ENCODE measurements around the gene GRAMD1B.
"Not testable (repeated sequence)": the region's sequence is repeated elsewhere in the genome, so short reads cannot be mapped to it uniquely, and the experiment has no call there.

Gene GRAMD1B

DNA sequence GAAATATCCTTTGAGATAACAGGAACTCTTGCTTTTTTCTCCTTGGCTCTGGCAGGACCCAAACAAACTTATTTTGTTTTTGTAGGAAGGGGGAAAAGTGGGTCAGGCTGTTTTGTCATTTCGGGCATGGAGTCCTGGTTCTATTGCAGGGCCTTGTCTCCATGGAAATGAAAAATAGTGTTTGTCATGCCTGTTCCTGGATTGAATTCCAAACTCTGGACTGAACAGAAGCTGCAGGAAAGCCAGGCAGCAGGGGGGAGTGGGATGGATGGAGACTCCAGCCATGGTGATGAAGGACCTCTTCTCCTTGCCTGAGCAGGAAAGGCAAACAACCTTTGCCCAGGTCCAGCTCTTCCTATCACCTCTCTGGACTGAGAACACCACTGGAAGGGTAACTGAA lies 137.4 kb downstream of the GRAMD1B start:
- Mint-ChIP-seq H3K9me3 (no peaks in the 10 kb centered on the region), H3K4me1 (ENCODE audit: low read depth) (no peaks in the 10 kb centered on the region), H3K27me3 (ENCODE audit: low read depth) (no peaks in the 10 kb centered on the region), H3K36me3 (ENCODE audit: low read depth) (no peaks in the 10 kb centered on the region), H3K4me3 (no peak overlapping the region), H3K27ac (no peak overlapping the region)
- no peak for DNase-seq (ENCODE audit: low spot score)

DNA sequence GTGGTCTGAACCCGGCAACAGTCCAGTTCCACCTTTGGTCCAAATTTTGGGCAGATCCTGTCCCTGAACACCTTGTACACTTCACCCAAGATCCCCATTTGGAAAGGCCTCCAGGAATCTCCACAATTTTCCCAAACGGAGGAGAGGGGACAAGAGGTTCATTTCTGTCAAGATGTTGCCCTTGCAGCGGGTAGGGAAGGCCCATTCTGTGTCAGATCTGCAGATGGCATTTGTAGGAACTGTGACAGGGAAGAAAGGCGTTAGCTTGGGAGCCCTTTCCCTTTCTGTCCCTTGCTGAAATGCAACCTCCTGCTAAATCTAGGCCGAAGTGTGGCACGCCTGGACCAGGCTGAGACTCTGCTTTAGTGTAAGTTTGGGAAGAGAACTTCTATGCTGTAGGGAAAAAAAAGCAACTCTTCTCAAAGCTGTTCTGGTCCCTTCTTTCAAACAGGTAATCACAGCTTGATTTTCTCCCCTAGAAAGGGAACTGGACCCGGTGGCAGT lies 138.3 kb downstream of the GRAMD1B start:
- DNase-seq (ENCODE audit: low spot score): no peak
- Mint-ChIP-seq H3K4me1 (ENCODE audit: low read depth) (no peaks in the 10 kb centered on the region), H3K36me3 (ENCODE audit: low read depth) (no peaks in the 10 kb centered on the region), H3K27ac (no peak overlapping the region), H3K4me3 (no peak overlapping the region), H3K27me3 (ENCODE audit: low read depth) (no peaks in the 10 kb centered on the region), H3K9me3 (no peaks in the 10 kb centered on the region)

DNA sequence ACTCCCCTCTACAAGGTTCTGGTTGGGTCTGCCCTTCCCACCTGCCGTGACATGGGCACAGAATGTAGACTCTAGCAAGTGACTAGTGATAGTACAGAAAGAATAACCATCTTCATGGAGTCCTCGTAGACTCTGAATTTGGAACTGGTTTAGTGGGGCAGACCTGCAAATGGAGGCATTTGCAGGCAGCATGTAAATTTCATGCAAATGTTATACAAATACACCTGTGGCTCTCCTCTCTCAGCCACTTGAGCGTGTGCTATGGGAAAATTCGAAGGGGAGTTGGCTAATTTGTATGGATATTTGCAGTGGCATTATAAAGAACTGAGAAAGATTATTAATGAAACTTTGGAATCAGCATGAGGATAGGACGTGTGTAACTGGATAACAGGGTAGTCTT lies 139.3 kb downstream of the GRAMD1B start:
- H3K4me3 Mint-ChIP-seq: no peak overlapping the region

DNA sequence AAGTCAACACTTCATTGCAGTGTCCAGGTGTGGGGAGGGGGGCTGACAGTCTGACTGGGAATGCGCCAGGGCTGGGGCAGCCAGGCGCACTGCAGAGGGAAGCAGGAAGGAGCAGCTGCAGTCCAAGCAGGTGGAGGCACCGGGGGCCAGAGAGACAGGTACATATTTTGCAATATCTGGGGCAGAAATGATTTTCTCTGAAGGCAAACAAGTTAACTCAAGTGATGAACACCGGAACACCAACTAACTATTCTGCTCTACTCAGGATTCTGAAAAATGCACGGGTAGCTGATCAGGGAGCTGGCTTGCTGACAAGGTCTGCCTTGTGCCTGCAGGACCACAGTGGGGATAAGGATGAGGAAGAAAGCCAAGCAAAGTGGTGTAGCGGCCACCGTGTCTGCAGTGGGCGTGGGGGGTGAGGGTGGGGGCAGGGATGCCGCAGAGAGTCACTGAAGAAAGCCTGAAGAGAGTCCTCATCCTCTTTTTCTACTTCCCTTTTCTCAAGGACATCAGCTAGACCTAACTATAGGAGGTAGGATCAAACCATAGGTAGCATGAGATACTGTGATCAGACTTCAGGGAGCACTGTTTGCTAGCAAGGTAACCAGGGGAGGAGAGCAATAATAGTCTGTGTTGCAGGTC lies 141.0 kb downstream of the GRAMD1B start:
- Mint-ChIP-seq H3K36me3 (ENCODE audit: low read depth) (no peaks in the 10 kb centered on the region), H3K4me3 (no peak overlapping the region), H3K9me3 (no peaks in the 10 kb centered on the region), H3K4me1 (ENCODE audit: low read depth) (peaks cover 1% of the 10 kb centered on the region), H3K27ac (no peak overlapping the region), H3K27me3 (ENCODE audit: low read depth) (no peaks in the 10 kb centered on the region)
- DNase-seq (ENCODE audit: low spot score): no peak

More for the DNA sequence above, 139.3 kb downstream of the GRAMD1B start:
- no peaks in the 10 kb centered on the region for H3K9me3 Mint-ChIP-seq
- H3K27me3 Mint-ChIP-seq (ENCODE audit: low read depth): no peaks in the 10 kb centered on the region
- no peaks in the 10 kb centered on the region for H3K36me3 Mint-ChIP-seq (ENCODE audit: low read depth)
- no peak for DNase-seq (ENCODE audit: low spot score)
- H3K27ac Mint-ChIP-seq: no peak overlapping the region
- no peaks in the 10 kb centered on the region for H3K4me1 Mint-ChIP-seq (ENCODE audit: low read depth)

DNA sequence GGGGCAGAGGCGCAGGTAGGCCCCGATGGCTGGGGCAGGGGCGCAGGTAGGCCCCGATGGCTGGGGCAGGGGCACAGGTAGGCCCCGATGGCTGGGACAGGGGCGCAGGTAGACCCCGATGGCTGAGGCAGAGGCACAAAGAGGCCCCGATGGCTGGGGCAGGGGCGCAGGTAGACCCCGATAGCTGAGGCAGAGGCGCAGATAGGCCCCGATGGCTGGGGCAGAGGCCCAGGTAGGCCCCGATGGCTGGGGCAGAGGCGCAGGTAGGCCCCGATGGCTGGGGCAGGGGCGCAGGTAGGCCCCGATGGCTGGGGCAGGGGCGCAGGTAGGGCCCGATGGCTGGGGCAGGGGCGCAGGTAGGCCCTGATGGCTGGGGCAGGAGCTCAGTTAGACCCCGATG lies 142.7 kb downstream of the GRAMD1B start:
- peaks cover 12% of the 10 kb centered on the region for H3K4me1 Mint-ChIP-seq (ENCODE audit: low read depth)
- H3K4me3 Mint-ChIP-seq; H3K27me3 Mint-ChIP-seq (ENCODE audit: low read depth); H3K36me3 Mint-ChIP-seq (ENCODE audit: low read depth); H3K9me3 Mint-ChIP-seq; H3K27ac Mint-ChIP-seq; DNase-seq (ENCODE audit: low spot score): not testable (repeated sequence)

DNA sequence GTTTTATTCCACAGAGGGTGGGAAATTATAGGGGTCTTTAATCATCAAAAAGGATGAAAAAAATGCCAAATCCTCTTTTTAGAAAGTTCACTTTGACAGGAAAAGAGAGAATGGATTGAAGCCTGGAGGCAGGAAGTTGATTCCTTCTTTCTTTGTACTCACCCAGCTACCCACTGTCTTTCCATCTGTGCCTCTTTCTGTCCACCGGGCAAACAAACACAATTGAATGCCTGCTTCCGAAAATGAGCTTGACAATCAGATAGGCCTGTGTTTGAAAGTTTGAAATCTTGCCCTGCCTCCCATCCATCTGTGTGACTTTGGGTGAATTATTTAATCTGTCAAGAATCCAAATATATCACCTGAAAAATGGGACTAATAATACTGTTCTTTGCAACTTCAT lies 143.2 kb downstream of the GRAMD1B start:
- Mint-ChIP-seq H3K27me3 (ENCODE audit: low read depth) (no peaks in the 10 kb centered on the region), H3K27ac (no peak overlapping the region), H3K4me3 (no peak overlapping the region), H3K4me1 (ENCODE audit: low read depth) (peaks cover 12% of the 10 kb centered on the region), H3K36me3 (ENCODE audit: low read depth) (peaks cover 3% of the 10 kb centered on the region), H3K9me3 (no peaks in the 10 kb centered on the region)
- DNase-seq (ENCODE audit: low spot score): no peak

DNA sequence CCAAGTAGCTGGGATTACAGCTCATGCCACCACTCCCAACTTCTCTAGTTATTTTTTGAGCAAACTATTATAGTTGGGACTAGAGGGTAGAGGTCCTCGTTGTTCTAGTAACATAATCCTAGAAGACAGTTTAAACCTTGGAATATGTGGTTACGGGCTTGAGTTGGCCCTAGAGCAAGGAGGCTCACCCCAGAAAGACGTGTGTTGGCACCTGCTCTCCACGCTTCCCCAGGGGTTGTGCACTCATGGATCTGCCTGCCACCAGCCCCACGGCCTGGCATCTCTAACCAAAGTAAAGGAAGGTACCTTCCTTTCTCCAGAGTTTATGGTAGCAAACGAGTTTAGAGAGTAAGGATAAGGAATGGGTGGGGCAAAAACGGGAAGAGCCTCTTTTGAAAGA lies 145.4 kb downstream of the GRAMD1B start:
- Mint-ChIP-seq H3K4me1 (ENCODE audit: low read depth) (peaks cover 13% of the 10 kb centered on the region), H3K27ac (no peak overlapping the region)

DNA sequence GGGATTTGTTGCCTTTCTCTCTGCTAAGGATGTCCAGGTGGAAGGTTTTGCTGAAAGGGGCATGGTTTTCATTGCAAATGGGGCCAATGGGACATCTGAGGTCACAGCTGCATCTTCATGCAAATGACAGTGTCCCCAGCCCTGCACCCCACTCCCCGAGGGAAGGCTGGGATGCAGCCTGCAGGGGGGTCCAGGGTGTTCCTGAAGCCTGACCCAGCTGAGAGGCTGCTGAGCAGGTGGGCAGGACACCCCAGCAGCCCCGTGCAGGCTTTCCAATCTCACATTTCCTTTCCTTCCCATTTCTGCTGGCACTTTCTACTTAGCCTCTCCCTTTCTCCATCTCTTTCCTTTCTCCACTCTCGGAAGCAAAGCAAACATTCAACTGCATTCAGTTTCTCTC lies 146.0 kb downstream of the GRAMD1B start:
- H3K4me1 Mint-ChIP-seq (ENCODE audit: low read depth): peaks cover 17% of the 10 kb centered on the region
- H3K27ac Mint-ChIP-seq: no peak overlapping the region
- no peak for DNase-seq (ENCODE audit: low spot score)
- H3K9me3 Mint-ChIP-seq: no peaks in the 10 kb centered on the region
- H3K36me3 Mint-ChIP-seq (ENCODE audit: low read depth): peaks cover 3% of the 10 kb centered on the region
- no peak overlapping the region for H3K4me3 Mint-ChIP-seq
- no peaks in the 10 kb centered on the region for H3K27me3 Mint-ChIP-seq (ENCODE audit: low read depth)

More for the DNA sequence above, 145.4 kb downstream of the GRAMD1B start:
- DNase-seq (ENCODE audit: low spot score): no peak
- peaks cover 3% of the 10 kb centered on the region for H3K36me3 Mint-ChIP-seq (ENCODE audit: low read depth)
- H3K9me3 Mint-ChIP-seq: no peaks in the 10 kb centered on the region
- no peaks in the 10 kb centered on the region for H3K27me3 Mint-ChIP-seq (ENCODE audit: low read depth)
- H3K4me3 Mint-ChIP-seq: no peak overlapping the region

DNA sequence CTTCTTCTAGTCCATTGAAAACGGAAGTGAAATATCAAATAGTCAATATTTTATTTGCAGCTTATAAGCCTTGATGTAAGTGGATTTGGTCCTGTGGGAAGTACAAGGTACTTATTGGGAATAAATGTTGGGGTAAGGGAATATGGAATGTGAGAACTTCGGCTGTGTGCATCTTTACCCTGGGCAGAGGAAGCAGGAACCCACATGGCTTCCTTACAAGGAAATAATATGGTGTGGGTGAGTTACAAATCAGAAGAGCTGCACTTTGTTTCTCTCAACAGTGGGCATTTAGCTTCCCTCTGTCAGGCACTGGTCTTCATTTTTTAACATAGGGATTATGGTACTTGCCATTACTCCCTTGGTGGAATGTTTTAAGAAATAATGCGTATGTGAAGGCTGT lies 146.4 kb downstream of the GRAMD1B start:
- H3K27ac Mint-ChIP-seq: no peak overlapping the region
- DNase-seq (ENCODE audit: low spot score): no peak
- peaks cover 3% of the 10 kb centered on the region for H3K36me3 Mint-ChIP-seq (ENCODE audit: low read depth)
- peaks cover 18% of the 10 kb centered on the region for H3K4me1 Mint-ChIP-seq (ENCODE audit: low read depth)
- H3K4me3 Mint-ChIP-seq: no peak overlapping the region
- no peaks in the 10 kb centered on the region for H3K9me3 Mint-ChIP-seq
- H3K27me3 Mint-ChIP-seq (ENCODE audit: low read depth): no peaks in the 10 kb centered on the region

DNA sequence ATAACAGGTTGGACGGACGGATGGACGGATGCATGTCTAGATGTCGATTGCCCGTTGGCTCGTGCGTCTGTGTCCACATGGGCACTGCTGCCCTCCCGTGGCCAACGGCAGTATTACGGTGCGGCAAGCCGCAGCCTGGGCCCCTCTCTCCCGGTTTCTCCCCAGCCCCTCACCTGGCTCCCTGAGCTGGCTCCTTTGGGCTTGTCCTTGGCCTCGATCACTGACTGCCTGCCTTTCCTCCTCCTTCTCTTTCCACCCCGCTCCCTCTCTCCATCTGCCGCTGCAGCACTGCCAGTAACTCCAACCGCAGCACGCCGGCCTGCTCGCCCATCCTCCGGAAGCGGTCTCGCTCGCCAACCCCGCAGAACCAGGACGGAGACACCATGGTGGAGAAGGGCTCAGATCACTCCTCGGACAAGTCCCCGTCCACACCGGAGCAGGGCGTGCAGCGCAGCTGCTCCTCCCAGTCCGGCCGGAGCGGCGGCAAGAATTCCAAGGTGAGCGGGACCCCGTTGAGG lies 147.1 kb downstream of the GRAMD1B start:
- no peak overlapping the region for H3K27ac Mint-ChIP-seq
- peak overlapping the region; percentile 19 for H3K4me3 Mint-ChIP-seq

DNA sequence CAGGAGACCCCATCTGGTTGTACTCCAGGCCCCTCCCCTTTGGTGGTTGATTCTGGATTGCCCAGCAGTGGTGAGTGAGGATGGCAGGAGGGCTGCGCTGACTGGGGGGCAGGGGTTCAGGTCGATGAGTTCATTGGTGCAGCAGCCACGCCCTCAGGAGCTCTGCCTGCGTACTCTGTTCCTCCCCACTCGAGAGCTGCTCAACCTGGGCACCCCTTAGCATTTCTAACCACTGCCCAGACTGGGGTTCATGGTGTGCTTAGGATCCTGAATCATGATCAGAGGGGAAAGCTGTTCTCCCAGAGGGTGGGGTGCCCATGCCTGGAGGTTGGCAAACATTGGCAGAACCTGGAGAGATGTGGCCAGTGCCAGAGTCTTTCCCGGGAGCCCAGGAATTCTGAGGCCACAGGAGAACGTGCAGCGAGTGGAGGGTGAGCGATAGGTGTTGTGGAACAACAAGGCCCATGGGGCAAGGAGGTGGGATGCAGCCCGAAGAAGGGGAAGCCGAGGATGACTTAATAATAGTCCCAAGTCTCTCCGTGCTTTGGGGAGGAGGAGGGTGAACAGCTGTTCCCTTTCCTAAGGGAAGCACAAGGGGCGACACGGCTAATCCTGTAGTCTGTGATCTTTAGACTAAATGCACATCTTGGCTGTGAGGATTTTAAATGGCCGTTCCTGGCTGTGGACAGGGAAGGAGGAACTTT lies 148.9 kb downstream of the GRAMD1B start:
- Mint-ChIP-seq H3K4me1 (ENCODE audit: low read depth) (peaks cover 18% of the 10 kb centered on the region), H3K9me3 (no peaks in the 10 kb centered on the region), H3K36me3 (ENCODE audit: low read depth) (peaks cover 5% of the 10 kb centered on the region), H3K27ac (no peak overlapping the region), H3K4me3 (no peak overlapping the region), H3K27me3 (ENCODE audit: low read depth) (no peaks in the 10 kb centered on the region)
- DNase-seq (ENCODE audit: low spot score): no peak

More for the DNA sequence above, 147.1 kb downstream of the GRAMD1B start:
- peaks cover 18% of the 10 kb centered on the region for H3K4me1 Mint-ChIP-seq (ENCODE audit: low read depth)
- peak; percentile 42 for DNase-seq (ENCODE audit: low spot score)
- H3K36me3 Mint-ChIP-seq (ENCODE audit: low read depth): peaks cover 3% of the 10 kb centered on the region
- no peaks in the 10 kb centered on the region for H3K9me3 Mint-ChIP-seq
- H3K27me3 Mint-ChIP-seq (ENCODE audit: low read depth): no peaks in the 10 kb centered on the region

DNA sequence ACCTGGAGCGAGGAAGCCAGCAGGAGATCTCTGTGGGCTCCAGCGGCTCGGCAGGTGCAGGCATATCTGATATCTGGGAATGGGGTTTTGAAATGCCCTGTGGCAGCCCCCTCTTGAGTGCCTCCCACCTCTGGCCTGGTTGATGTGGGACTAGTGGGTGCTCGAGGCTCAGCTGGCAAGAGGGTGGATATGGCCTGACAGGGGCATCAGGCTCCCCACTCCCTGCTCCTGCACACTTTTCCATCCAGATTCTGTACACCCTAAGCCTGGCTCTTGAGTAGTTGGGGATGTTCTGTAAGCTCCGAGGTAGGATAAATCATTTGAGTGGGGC lies 149.4 kb downstream of the GRAMD1B start:
- Mint-ChIP-seq H3K9me3 (no peaks in the 10 kb centered on the region), H3K36me3 (ENCODE audit: low read depth) (peaks cover 5% of the 10 kb centered on the region), H3K4me1 (ENCODE audit: low read depth) (peaks cover 18% of the 10 kb centered on the region), H3K27ac (no peak overlapping the region), H3K4me3 (no peak overlapping the region), H3K27me3 (ENCODE audit: low read depth) (no peaks in the 10 kb centered on the region)
- no peak for DNase-seq (ENCODE audit: low spot score)

DNA sequence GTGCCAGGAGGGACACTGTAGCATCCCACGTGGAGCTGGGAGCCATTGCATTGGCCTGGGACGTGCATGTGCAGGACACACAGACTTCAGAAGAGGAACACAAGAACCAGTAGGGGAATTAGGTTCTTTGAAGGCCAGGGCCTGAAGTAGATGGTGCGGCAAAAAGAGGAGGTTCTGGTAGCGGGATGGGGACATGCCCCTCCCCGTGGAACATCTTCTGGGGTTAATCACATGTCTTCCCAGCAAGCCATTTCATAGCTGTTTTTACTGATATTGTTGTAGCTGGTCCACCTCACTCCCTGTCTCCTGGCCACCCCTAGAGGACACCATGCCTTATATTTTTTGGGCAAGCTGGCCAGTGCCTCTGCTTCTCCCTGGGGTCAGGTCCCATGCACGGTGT lies 150.1 kb downstream of the GRAMD1B start:
- no peak for DNase-seq (ENCODE audit: low spot score)
- H3K9me3 Mint-ChIP-seq: no peaks in the 10 kb centered on the region
- H3K27me3 Mint-ChIP-seq (ENCODE audit: low read depth): no peaks in the 10 kb centered on the region
- no peak overlapping the region for H3K27ac Mint-ChIP-seq
- peaks cover 18% of the 10 kb centered on the region for H3K4me1 Mint-ChIP-seq (ENCODE audit: low read depth)
- H3K36me3 Mint-ChIP-seq (ENCODE audit: low read depth): peaks cover 5% of the 10 kb centered on the region
- H3K4me3 Mint-ChIP-seq: no peak overlapping the region

DNA sequence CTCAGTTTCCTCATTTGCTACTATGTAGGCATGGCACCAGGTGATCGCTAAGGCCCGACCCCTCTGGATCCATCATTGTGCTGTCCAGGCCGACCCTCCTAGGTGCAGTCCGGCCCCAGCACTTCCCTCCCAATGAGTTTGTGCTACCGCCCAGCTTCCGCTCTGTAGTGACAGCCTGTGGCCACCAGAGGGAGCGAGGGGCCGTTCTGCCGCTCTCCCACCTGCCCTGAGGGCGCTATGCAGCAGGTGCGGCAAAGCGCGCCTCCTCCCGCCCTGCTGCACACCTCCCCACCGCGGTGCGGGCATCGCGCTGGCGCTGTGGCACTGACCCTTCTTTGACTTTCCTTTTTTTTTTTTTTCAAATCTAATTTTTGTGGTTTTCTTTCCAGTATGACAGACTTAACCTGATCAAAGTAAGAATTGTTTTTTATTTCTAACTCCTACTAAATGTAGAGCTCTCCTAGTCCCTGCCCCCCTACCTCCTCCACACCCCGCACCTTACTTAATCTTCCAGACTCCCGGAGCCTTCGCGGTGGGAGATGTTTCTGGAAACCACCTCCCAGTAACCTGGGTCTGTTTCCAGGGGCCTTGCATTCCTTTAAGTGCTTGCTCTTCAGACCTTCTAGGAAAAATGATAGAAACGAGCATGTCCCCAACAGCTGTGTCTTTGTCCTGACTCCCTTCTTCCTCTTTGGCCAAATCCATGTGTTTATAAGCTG lies 150.6 kb downstream of the GRAMD1B start:
- H3K27ac Mint-ChIP-seq: no peak overlapping the region
- peak; percentile 49 for DNase-seq (ENCODE audit: low spot score)
- peaks cover 18% of the 10 kb centered on the region for H3K4me1 Mint-ChIP-seq (ENCODE audit: low read depth)
- H3K36me3 Mint-ChIP-seq (ENCODE audit: low read depth): peaks cover 5% of the 10 kb centered on the region
- no peaks in the 10 kb centered on the region for H3K9me3 Mint-ChIP-seq
- H3K27me3 Mint-ChIP-seq (ENCODE audit: low read depth): no peaks in the 10 kb centered on the region
- H3K4me3 Mint-ChIP-seq: no peak overlapping the region

Measured in T-helper 2 cell treated with Interferon-gamma antibody and Interleukin-4, amounts not matched to agents 5 μg/mL and 100 μg/mL, for 36 hours (primary cell).